ENCODE measurements around the gene KSR1. TPM values are rescaled to one million over a fixed set of nuclear protein-coding genes. Genes with fewer than 3 reads are reported as not detected.

Gene KSR1
- total RNA-seq, 1 donor from 2014 or later, result 90.2 TPM

- Histone ChIP-seq H3K4me3 (ENCODE audit: insufficient read depth, low read depth, low read length) (no peak overlapping the region), H3K9me3 (ENCODE audit: insufficient read depth, low read depth, low read length) (no peaks in the 10 kb centered on the region), H3K27me3 (ENCODE audit: insufficient read depth, low read length) (no peaks in the 10 kb centered on the region), H3K9ac (ENCODE audit: low read length) (no peak overlapping the region), H4K20me1 (ENCODE audit: insufficient read depth, low read length) (no peaks in the 10 kb centered on the region), H3K79me2 (ENCODE audit: insufficient read depth, low read length) (no peaks in the 10 kb centered on the region), H3K4me1 (ENCODE audit: insufficient read depth, low read length) (no peaks in the 10 kb centered on the region), H3K27ac (ENCODE audit: low read depth, low read length) (no peak overlapping the region), H3K36me3 (ENCODE audit: insufficient read depth, low read length) (no peaks in the 10 kb centered on the region), H2AFZ (ENCODE audit: low read depth, low read length) (no peak overlapping the region), H3K4me2 (ENCODE audit: low read length) (no peak overlapping the region)
- FAIRE-seq (no peak), DNase-seq (ENCODE audit: low read depth) (no peak)
- H3K27ac Mint-ChIP-seq (ENCODE audit: unreplicated experiment), result no peak overlapping the region
- no peak for TF ChIP-seq EZH2 (IDR thresholded peaks at IDR 0.05; ENCODE audit: insufficient read depth, low read length)
- TF ChIP-seq CTCF (IDR thresholded peaks at IDR 0.05; ENCODE audit: insufficient read depth, low read depth, low read length), result no peak
- H3K4me1 Mint-ChIP-seq (ENCODE audit: low read depth, unreplicated experiment), result no peaks in the 10 kb centered on the region
- peaks cover 47% of the 10 kb centered on the region for H3K27me3 Mint-ChIP-seq (ENCODE audit: low read depth, unreplicated experiment)
- H3K9me3 Mint-ChIP-seq (ENCODE audit: unreplicated experiment), result no peaks in the 10 kb centered on the region
- peaks cover 2% of the 10 kb centered on the region for H3K36me3 Mint-ChIP-seq (ENCODE audit: low read depth, unreplicated experiment)
- H3K4me3 Mint-ChIP-seq (ENCODE audit: unreplicated experiment), result no peak overlapping the region
These were observed 210.7 kb downstream of the KSR1 start for GRCh38 chr17:27666831-27667560.

- Histone ChIP-seq H3K4me2 (ENCODE audit: low read length) (no peak overlapping the region), H3K9ac (ENCODE audit: low read length) (no peak overlapping the region), H3K27me3 (ENCODE audit: insufficient read depth, low read length) (no peaks in the 10 kb centered on the region), H3K27ac (ENCODE audit: low read depth, low read length) (no peak overlapping the region), H3K36me3 (ENCODE audit: insufficient read depth, low read length) (no peaks in the 10 kb centered on the region), H3K9me3 (ENCODE audit: insufficient read depth, low read depth, low read length) (no peaks in the 10 kb centered on the region), H4K20me1 (ENCODE audit: insufficient read depth, low read length) (no peaks in the 10 kb centered on the region), H3K79me2 (ENCODE audit: insufficient read depth, low read length) (no peaks in the 10 kb centered on the region), H3K4me3 (ENCODE audit: insufficient read depth, low read depth, low read length) (no peak overlapping the region), H2AFZ (ENCODE audit: low read depth, low read length) (no peak overlapping the region), H3K4me1 (ENCODE audit: insufficient read depth, low read length) (no peaks in the 10 kb centered on the region)
- TF ChIP-seq EZH2 (IDR thresholded peaks at IDR 0.05; ENCODE audit: insufficient read depth, low read length) (no peak), CTCF (IDR thresholded peaks at IDR 0.05; ENCODE audit: insufficient read depth, low read depth, low read length) (no peak)
- H3K4me3 Mint-ChIP-seq (ENCODE audit: unreplicated experiment), result no peak overlapping the region
- peaks cover 42% of the 10 kb centered on the region for H3K27me3 Mint-ChIP-seq (ENCODE audit: low read depth, unreplicated experiment)
- H3K36me3 Mint-ChIP-seq (ENCODE audit: low read depth, unreplicated experiment), result peaks cover 2% of the 10 kb centered on the region
- DNase-seq (ENCODE audit: low read depth), result no peak
- H3K4me1 Mint-ChIP-seq (ENCODE audit: low read depth, unreplicated experiment), result no peaks in the 10 kb centered on the region
- no peak for FAIRE-seq
- H3K9me3 Mint-ChIP-seq (ENCODE audit: unreplicated experiment), result no peaks in the 10 kb centered on the region
- no peak overlapping the region for H3K27ac Mint-ChIP-seq (ENCODE audit: unreplicated experiment)
These were observed 211.6 kb downstream of the KSR1 start for GRCh38 chr17:27667656-27668487.
